GM18498 (cell line): ENCODE results near the gene PLEKHM3.

Experiments used
- ATAC-seq: cut with Tn5 transposase; IDR thresholded peaks from one replicate; pipeline ENCODE4 v1.9.1; 2021; ENCODE audit warnings: mild to moderate bottlenecking, moderate library complexity; ENCODE audit not compliant: unreplicated experiment

PLEKHM3 gene

DNA sequence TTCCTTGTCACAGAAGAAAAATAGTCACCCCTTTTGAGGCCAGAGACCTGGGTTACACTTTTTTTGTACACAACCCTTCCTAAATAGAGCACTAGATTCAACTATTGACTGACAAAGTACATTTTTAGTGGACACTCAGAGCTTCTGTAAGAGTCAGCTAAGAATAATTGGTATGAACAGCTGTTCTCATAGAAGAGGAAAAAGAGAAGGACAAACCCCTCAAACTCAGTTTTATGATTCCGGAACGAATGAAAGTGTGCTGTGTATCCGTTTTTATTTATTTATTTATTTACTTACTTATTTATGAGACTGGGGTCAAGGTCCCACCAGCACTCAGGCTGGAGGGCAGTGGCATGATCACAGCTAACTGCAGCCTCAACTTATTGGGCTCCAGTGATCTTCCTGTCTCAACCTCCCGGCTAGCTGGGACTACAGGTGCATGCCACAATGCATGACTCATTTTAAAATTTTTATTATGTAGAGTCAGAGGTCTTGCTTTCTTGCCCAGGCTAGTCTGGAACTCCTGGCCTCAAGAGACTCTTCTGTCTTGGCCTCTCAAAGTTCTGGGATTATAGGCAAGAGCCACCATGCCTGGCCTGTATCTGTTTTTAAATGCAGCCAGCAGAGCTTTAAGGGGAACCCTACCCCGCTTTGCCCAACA is 219.6 kb downstream of the PLEKHM3 start:
- ATAC-seq: no peak

GRCh38 chr2:207802650-207803049 is 222.7 kb downstream of the PLEKHM3 start:
- no peak for ATAC-seq

- ATAC-seq: no peak
Measured at GRCh38 chr2:207801259-207801658, 224.1 kb downstream of the PLEKHM3 start.

GRCh38 chr2:207796585-207797350 is 228.6 kb downstream of the PLEKHM3 start:
- no peak for ATAC-seq

- ATAC-seq: no peak
Measured at GRCh38 chr2:207792244-207792785, 233.0 kb downstream of the PLEKHM3 start.

DNA sequence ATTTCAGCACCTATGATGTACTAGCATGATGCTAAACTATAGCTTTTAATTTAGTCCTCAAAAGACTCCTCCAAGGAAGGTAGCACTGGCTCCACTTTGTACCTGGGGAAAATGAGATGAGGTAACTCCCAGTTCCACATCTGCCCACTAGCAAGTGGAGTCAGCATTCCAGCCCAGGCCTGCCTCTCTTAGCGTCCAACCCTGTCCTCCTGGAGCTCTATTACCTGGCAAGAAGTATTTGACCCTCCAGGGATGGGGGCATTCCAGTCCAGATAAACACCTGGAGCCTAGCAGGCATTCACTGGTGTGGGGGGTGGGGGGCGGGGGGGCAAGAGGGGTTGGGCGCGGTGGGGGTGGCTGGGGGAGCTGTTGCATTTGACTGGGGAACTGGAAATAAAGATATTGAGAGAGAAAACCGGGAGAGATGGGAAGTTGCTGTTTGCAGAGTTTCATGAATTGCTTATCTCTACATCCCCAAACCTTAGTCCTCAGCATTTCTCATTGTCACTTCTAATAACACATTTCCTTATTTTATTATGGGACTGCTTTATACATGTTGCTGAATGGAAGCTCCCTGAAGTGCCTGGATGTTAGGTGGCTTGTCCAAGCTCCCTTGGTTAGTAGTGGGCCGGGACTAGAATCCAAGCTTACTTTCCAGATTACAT is 233.6 kb downstream of the PLEKHM3 start:
- ATAC-seq: no peak

DNA sequence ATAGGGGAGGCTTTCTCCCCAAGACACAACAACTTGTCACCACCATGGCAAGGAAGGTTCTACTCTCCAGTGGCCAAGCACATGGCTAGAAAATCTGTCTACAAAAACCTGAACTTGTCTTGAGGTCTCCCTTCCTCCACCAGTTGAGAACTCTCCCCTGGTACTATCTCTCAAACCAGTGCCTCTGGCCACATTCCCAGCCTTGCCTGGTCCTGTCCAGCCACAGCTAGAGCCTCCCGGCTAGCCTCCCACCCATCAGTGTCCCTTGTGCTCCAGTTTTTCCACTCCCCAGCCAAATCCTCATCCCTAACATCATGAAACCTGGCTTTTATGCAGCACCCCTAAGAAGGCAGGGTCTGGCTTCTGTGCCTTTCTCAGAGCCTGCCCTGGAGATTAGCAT is 234.4 kb downstream of the PLEKHM3 start:
- no peak for ATAC-seq

DNA sequence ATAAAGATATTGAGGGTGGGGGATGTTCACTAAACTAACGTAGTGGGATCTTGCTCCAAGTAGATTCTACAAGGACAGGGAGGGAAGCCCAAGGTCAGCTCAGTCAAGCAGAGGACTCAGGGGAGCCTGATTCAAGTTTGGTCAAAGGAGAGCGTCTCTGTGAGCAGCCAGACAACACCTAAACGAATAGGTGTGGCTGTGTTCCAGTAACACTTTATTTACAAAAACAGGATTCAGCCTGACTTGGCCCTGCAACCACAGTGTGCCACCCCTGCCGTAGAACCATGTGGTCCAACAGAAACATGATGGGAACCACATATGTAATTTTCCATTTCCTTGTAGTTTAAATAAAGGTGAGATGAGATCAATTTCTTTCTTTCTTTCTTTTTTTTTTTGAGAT is 237.5 kb downstream of the PLEKHM3 start:
- no peak for ATAC-seq

- ATAC-seq: no peak
Measured at GRCh38 chr2:207787017-207787416, 238.3 kb downstream of the PLEKHM3 start.

- ATAC-seq: no peak
Measured at GRCh38 chr2:207784898-207785297, 240.4 kb downstream of the PLEKHM3 start.

DNA sequence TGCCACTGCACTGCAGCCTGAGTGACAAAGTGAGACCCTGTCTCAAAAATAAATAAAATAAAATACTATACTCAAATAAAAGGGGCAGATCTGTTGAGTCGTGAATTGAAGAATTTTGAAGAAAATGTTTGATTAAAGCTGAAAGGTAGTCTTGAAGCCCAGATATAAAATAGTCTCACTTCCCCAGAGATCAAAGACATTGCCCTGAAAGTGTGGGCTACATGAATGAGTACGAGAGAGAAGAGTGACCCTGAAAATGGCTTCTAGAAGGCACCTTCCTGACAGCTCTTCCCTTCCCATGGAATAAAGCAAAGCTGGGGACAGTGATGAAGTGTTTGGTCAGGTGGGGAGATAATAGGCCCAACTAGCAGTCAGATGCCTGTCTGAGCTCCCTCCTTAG is 241.8 kb downstream of the PLEKHM3 start:
- ATAC-seq: no peak

DNA sequence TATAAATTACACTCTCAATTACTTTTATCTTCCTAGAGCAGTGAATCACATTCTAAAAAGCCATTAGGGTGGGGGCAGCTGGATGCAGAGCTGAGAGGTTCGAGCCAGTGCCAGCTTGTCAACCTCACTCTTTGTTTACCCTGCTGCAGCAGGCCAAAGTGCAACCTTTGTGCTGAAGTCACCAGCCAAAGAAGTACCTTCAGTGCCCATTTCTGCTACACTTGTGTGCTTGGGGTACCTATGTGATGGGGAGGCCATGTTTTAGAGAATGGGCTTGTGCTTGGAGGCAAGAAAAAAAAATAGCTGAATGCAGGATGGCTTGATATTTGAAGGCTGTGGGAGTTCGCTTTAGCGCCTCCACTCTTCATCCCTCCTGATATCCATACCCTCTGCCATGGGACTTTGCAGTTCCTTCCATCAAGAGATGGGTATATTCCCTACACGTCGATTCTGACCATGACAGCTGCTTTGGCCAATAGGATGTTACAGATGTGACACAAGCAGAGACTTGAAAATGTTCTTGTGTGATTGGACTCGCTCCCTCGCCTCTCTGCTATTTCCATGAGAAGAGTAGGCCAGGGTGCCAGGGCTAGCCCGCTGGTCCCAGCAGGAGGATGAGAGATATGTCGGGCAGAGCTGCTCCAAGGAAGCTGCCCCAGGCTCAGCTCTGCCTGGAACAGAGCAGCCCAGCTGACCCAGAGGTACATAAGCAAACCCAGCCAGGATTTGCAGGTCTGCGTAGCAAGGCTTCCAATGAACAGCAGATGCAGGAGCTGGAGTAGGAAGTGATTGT is 242.9 kb downstream of the PLEKHM3 start:
- ATAC-seq: no peak

- no peak for ATAC-seq
Measured at GRCh38 chr2:207779523-207779922, 245.8 kb downstream of the PLEKHM3 start.

DNA sequence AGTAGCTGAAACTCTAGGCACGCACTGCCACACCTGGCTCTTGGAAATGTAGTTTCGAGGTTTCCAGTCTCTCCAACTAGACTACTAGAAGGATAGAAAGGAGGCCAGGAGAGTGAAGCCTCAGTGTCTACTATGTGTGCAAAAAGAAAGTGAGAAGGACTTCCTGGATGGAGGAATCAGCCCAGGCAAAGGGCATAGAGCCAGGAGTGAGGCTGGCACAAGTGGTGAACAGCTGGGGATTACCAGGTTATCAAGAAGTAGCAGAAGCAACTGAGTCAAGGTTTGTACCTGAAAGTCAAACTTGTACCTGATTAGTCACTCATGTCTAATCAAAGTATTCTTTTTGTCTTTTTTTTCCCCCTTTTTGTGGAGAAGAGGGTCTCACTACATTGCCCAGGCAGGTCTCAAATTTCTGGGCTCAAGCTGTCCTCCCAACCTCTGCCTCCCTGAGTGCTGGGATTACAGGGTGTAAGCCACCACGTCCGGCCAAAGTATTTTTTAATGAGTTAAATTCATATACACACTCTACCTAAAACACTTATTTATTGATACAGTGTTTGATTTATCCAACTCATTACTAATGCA is 246.9 kb downstream of the PLEKHM3 start:
- no peak for ATAC-seq

DNA sequence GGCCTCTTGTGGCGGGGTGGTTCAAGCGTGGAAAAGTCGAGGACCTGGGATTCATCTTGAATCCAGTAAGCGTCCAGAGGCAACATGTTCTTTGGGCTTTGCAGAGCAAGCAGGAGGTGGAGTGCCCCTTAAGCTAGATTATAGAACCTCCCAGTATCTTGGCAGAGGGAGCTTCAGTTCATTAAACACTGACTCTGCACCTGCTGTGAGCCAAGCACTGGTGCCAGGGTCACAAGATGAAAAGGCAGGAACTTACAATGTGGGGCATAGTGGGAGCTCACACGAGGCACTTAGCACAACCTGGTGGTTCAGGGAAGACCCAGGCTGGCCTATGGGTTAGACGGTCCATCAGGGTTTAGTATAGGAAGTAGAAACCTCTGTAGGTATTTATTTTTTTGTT is 248.2 kb downstream of the PLEKHM3 start:
- ATAC-seq: no peak

DNA sequence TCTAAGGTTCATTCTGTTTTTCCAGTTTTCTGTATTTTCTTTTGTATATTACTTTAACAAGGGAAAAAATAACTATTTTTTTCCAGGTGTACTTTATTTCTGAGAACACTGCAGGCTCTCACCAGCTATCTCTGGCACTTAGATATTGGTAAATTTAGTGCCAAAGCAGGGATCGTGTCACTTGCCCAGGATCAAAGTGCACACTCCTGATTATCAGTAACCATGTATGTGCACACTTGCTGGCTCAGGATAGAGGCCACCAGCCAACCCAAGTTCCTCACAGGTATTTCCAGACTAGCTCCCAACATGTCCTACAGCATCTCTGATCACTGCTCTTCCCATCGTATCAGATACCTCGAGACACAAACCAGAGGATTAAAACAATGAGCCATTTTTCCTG is 249.9 kb downstream of the PLEKHM3 start:
- ATAC-seq: no peak

GRCh38 chr2:207772844-207773205 is 252.5 kb downstream of the PLEKHM3 start:
- no peak for ATAC-seq

DNA sequence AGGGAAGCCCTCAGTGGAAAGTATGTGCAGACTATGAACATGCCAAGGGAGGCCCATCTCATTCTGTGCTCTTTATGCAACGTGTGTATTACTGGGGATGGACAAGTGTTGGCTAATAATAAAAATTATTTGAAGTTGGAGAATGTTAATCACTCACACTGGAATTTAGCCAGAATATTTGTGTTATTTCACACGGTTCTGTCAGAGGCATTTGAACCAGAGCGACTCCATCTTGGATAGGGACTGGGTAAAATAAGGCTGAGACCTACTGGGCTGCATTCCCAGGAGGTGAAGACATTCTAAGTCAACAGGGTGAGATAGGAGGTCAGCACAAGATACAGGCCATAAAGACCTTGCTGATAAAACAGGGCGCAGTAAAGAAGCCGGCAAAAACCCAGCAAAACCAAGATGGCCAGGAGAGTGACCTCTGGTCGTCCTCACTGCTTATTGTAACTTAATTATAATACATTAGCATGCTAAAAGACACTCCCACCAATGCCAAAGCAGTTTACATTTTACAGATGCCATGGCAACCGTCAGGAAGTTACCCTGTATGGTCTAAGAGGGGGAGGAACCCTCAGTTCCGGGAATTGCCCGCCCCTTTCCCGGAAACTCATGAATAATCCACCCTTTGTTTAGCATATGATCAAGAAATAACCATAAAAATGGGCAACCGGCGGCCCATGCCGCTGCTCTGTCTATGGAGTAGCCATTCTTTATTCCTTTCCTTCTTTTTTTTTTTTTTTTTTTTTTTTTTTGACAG is 253.1 kb downstream of the PLEKHM3 start:
- ATAC-seq: no peak

- ATAC-seq: no peak
Measured at GRCh38 chr2:207771421-207771820, 253.9 kb downstream of the PLEKHM3 start.
